Endodermal cell (in vitro differentiated cells): Measurements from ENCODE around the gene TSHZ2. TPM values are rescaled to one million over a fixed set of nuclear protein-coding genes. Genes with fewer than 3 reads are reported as not detected.

Source experiments
- DNase-seq: peaks from one replicate; pipeline ENCODE4 v3.0.0-alpha.2; 2017
- H3K27ac ChIP-seq: 2 replicates; pipeline ENCODE4 v1.5.1; 2013; ENCODE audit warnings: mild to moderate bottlenecking, low read depth, low read length, moderate library complexity
- H3K27me3 ChIP-seq: 2 replicates; pipeline ENCODE4 v1.6.1; 2013; ENCODE audit warnings: mild to moderate bottlenecking, low read length, moderate library complexity; ENCODE audit not compliant: insufficient read depth, control insufficient read depth, poor library complexity, severe bottlenecking
- H3K36me3 ChIP-seq: 2 replicates; pipeline ENCODE4 v1.7.0; 2013; ENCODE audit warnings: mild to moderate bottlenecking, low read length, moderate library complexity; ENCODE audit not compliant: control insufficient read depth, insufficient read depth
- H3K4me1 ChIP-seq: one replicate; pipeline ENCODE4 v1.7.0; 2013; ENCODE audit warnings: low read length; ENCODE audit not compliant: control insufficient read depth, insufficient read depth
- H3K4me3 ChIP-seq: 2 replicates; pipeline ENCODE4 v1.5.1; 2013; ENCODE audit warnings: mild to moderate bottlenecking, low read length, moderate library complexity
- H3K9ac ChIP-seq: 2 replicates; pipeline ENCODE4 v1.6.1; 2013; ENCODE audit warnings: mild to moderate bottlenecking, low read length, moderate library complexity; ENCODE audit not compliant: poor library complexity, severe bottlenecking; ENCODE audit errors: extremely low read depth
- H3K9me3 ChIP-seq: 2 replicates; pipeline ENCODE4 v1.6.1; 2013; ENCODE audit warnings: mild to moderate bottlenecking, low read length, moderate library complexity; ENCODE audit not compliant: control insufficient read depth
- H3K27ac Mint-ChIP-seq: 2 replicates; pipeline ENCODE4 v1.8.0; 2020; ENCODE audit warnings: mixed read lengths
- H3K27me3 Mint-ChIP-seq: 2 replicates; pipeline ENCODE4 v1.8.0; 2021; ENCODE audit warnings: mild to moderate bottlenecking, mixed read lengths; ENCODE audit not compliant: insufficient read depth
- H3K36me3 Mint-ChIP-seq: 2 replicates; pipeline ENCODE4 v1.8.0; 2020; ENCODE audit warnings: low read depth, mixed read lengths
- H3K4me1 Mint-ChIP-seq: 2 replicates; pipeline ENCODE4 v1.8.0; 2020; ENCODE audit warnings: mixed read lengths
- H3K4me3 Mint-ChIP-seq: 2 replicates; pipeline ENCODE4 v1.8.0; 2020; ENCODE audit warnings: mild to moderate bottlenecking, moderate library complexity, mixed read lengths
- H3K9me3 Mint-ChIP-seq: 2 replicates; pipeline ENCODE4 v1.8.0; 2020; ENCODE audit warnings: mild to moderate bottlenecking, mixed read lengths
- CTCF ChIP-seq: fragments of 200-600 bp; sonication (generic); conservative IDR thresholded peaks from 2 replicates; pipeline ENCODE4 v1.5.0; 2021; ENCODE audit warnings: antibody characterized with exemption, mild to moderate bottlenecking
- whole genome bisulfite sequencing, 2 experiments: methylation state at CpG; one replicate each; pipeline versions ENCODE4 v1.1.5 to v1.1.7; 2013; ENCODE audit warnings: missing lambda C conversion rate in 2 of 2, mixed read lengths in 1 of 2; ENCODE audit not compliant: insufficient coverage in 1 of 2, insufficient read length in 1 of 2; 5-methylcytosine and 5-hydroxymethylcytosine counted together
- total RNA-seq, 2 donors: library from RNA; stranded (reverse); fragmentation: NEBNext Ultra II Directional in 1 of 2; extraction: Animal tissue kit (Norgen Biotek cat#: 25700) in 1 of 2; gene quantifications; 2 replicates in 1 of 2; 3 replicates in 1 of 2; pipeline ENCODE4 v1.2.1, GENCODE V29; 2021

Gene TSHZ2
- total RNA-seq, 2 donors from 2014 or later, result 0.07 to 0.31 TPM

GRCh38 chr20:53004267-53004813 lies 32.2 kb downstream of the TSHZ2 start:
- DNase-seq, result no peak
- H3K27me3 Mint-ChIP-seq, result no peaks in the 10 kb centered on the region
- TF ChIP-seq CTCF, result no peak
- no peaks in the 10 kb centered on the region for H3K4me1 ChIP-seq
- no peak overlapping the region for H3K4me3 Mint-ChIP-seq
- no peak overlapping the region for H3K27ac ChIP-seq
- no peaks in the 10 kb centered on the region for H3K36me3 Mint-ChIP-seq
- H3K9me3 ChIP-seq, result no peaks in the 10 kb centered on the region
- no peaks in the 10 kb centered on the region for H3K36me3 ChIP-seq
- no peaks in the 10 kb centered on the region for H3K27me3 ChIP-seq
- no peak overlapping the region for H3K27ac Mint-ChIP-seq
- H3K9me3 Mint-ChIP-seq, result no peaks in the 10 kb centered on the region
- H3K4me1 Mint-ChIP-seq, result peaks cover 2% of the 10 kb centered on the region
- 86 to 91% methylated on average over 5 to 9 of the region's 9 CpGs for WGBS, 2 experiments
- H3K4me3 ChIP-seq, result no peak overlapping the region
- no peak overlapping the region for H3K9ac ChIP-seq

GRCh38 chr20:53009979-53010735 lies 38.0 kb downstream of the TSHZ2 start:
- WGBS, 2 experiments, result 88 to 100% methylated on average over 3 to 5 of the region's 5 CpGs
- H3K9me3 Mint-ChIP-seq, result peaks cover 4% of the 10 kb centered on the region

GRCh38 chr20:53011640-53012039 lies 39.5 kb downstream of the TSHZ2 start:
- H3K9me3 ChIP-seq, result no peaks in the 10 kb centered on the region
- DNase-seq, result no peak
- Mint-ChIP-seq H3K4me3 (no peak overlapping the region), H3K27me3 (no peaks in the 10 kb centered on the region), H3K4me1 (no peaks in the 10 kb centered on the region), H3K9me3 (peaks cover 4% of the 10 kb centered on the region), H3K36me3 (no peaks in the 10 kb centered on the region), H3K27ac (no peak overlapping the region)
- TF ChIP-seq CTCF, result no peak
- H3K27me3 ChIP-seq, result no peaks in the 10 kb centered on the region
- H3K4me1 ChIP-seq, result no peaks in the 10 kb centered on the region
- H3K27ac ChIP-seq, result no peak overlapping the region
- no peaks in the 10 kb centered on the region for H3K36me3 ChIP-seq
- no peak overlapping the region for H3K9ac ChIP-seq
- WGBS, 2 experiments, result 75 to 100% methylated on average over 1 to 2 of the region's 2 CpGs
- H3K4me3 ChIP-seq, result no peak overlapping the region

More at GRCh38 chr20:53009979-53010735, 38.0 kb downstream of the TSHZ2 start:
- H3K9ac ChIP-seq, result no peak overlapping the region
- Mint-ChIP-seq H3K4me1 (no peaks in the 10 kb centered on the region), H3K27ac (no peak overlapping the region), H3K27me3 (no peaks in the 10 kb centered on the region), H3K4me3 (no peak overlapping the region), H3K36me3 (no peaks in the 10 kb centered on the region)
- TF ChIP-seq CTCF, result no peak
- no peaks in the 10 kb centered on the region for H3K27me3 ChIP-seq
- no peaks in the 10 kb centered on the region for H3K4me1 ChIP-seq
- H3K27ac ChIP-seq, result no peak overlapping the region
- H3K4me3 ChIP-seq, result no peak overlapping the region
- H3K36me3 ChIP-seq, result no peaks in the 10 kb centered on the region
- DNase-seq, result no peak
- H3K9me3 ChIP-seq, result no peaks in the 10 kb centered on the region
